KOPT-K1 (cell line): ENCODE measurements around the gene TSPAN3.

Experiments
- H3K27ac ChIP-seq: fragments of 200-600 bp; sonication (generic); 2 replicates; pipeline ENCODE4 v1.5.1; 2016; ENCODE audit warnings: antibody characterized with exemption, mild to moderate bottlenecking, low read depth, low read length; ENCODE audit not compliant: poor library complexity, severe bottlenecking
- H3K36me3 ChIP-seq: fragments of 200-600 bp; sonication (generic); 2 replicates; pipeline ENCODE4 v1.5.1; 2017; ENCODE audit warnings: antibody characterized with exemption, mild to moderate bottlenecking, low read length, moderate library complexity; ENCODE audit not compliant: insufficient read depth
- H3K9me3 ChIP-seq: fragments of 200-600 bp; sonication (generic); 2 replicates; pipeline ENCODE4 v1.5.1; 2017; ENCODE audit warnings: antibody characterized with exemption, low read length, mild to moderate bottlenecking; ENCODE audit not compliant: insufficient read depth, poor library complexity, severe bottlenecking

Gene TSPAN3

GRCh38 chr15:77069521-77070121 lies 1.3 kb downstream of the TSPAN3 start:
- peak overlapping the region; percentile 76 for H3K27ac ChIP-seq
- peaks cover 27% of the 10 kb centered on the region for H3K36me3 ChIP-seq
- no peaks in the 10 kb centered on the region for H3K9me3 ChIP-seq

GRCh38 chr15:77068633-77069032 lies 2.3 kb downstream of the TSPAN3 start:
- H3K27ac ChIP-seq, result no peak overlapping the region

GRCh38 chr15:77067691-77068367 lies 3.1 kb downstream of the TSPAN3 start:
- peaks cover 27% of the 10 kb centered on the region for H3K36me3 ChIP-seq
- H3K27ac ChIP-seq, result no peak overlapping the region
- no peaks in the 10 kb centered on the region for H3K9me3 ChIP-seq

More at GRCh38 chr15:77068633-77069032, 2.3 kb downstream of the TSPAN3 start:
- peaks cover 27% of the 10 kb centered on the region for H3K36me3 ChIP-seq
- no peaks in the 10 kb centered on the region for H3K9me3 ChIP-seq

- Histone ChIP-seq H3K27ac (no peak overlapping the region), H3K36me3 (peaks cover 27% of the 10 kb centered on the region), H3K9me3 (no peaks in the 10 kb centered on the region)
These were observed 3.8 kb downstream of the TSPAN3 start for GRCh38 chr15:77066971-77067690.

- Histone ChIP-seq H3K36me3 (peaks cover 27% of the 10 kb centered on the region), H3K9me3 (no peaks in the 10 kb centered on the region), H3K27ac (no peak overlapping the region)
These were observed 6.2 kb downstream of the TSPAN3 start for GRCh38 chr15:77064539-77065308.

- no peaks in the 10 kb centered on the region for H3K9me3 ChIP-seq
- H3K36me3 ChIP-seq, result peaks cover 23% of the 10 kb centered on the region
- no peak overlapping the region for H3K27ac ChIP-seq
These were observed 6.8 kb downstream of the TSPAN3 start for GRCh38 chr15:77064063-77064462.

- Histone ChIP-seq H3K36me3 (peaks cover 16% of the 10 kb centered on the region; the same call in 1 of the 2 replicates), H3K9me3 (no peaks in the 10 kb centered on the region), H3K27ac (no peak overlapping the region)
These were observed 7.7 kb downstream of the TSPAN3 start for GRCh38 chr15:77063249-77063648.

GRCh38 chr15:77060546-77060945 lies 10.4 kb downstream of the TSPAN3 start:
- H3K36me3 ChIP-seq, result peaks cover 8% of the 10 kb centered on the region; the same call in 1 of the 2 replicates
- H3K27ac ChIP-seq, result no peak overlapping the region

GRCh38 chr15:77059786-77060361 lies 11.0 kb downstream of the TSPAN3 start:
- Histone ChIP-seq H3K27ac (no peak overlapping the region), H3K36me3 (peaks cover 15% of the 10 kb centered on the region; the same call in 1 of the 2 replicates), H3K9me3 (no peaks in the 10 kb centered on the region)

More at GRCh38 chr15:77060546-77060945, 10.4 kb downstream of the TSPAN3 start:
- H3K9me3 ChIP-seq, result no peaks in the 10 kb centered on the region

GRCh38 chr15:77058468-77058867 lies 12.4 kb downstream of the TSPAN3 start:
- Histone ChIP-seq H3K9me3 (no peaks in the 10 kb centered on the region), H3K36me3 (peaks cover 28% of the 10 kb centered on the region), H3K27ac (no peak overlapping the region)

- Histone ChIP-seq H3K9me3 (no peaks in the 10 kb centered on the region), H3K36me3 (peaks cover 35% of the 10 kb centered on the region), H3K27ac (no peak overlapping the region)
These were observed 13.2 kb downstream of the TSPAN3 start for GRCh38 chr15:77057685-77058084.

- H3K27ac ChIP-seq, result no peak overlapping the region
- H3K9me3 ChIP-seq, result no peaks in the 10 kb centered on the region
- peaks cover 41% of the 10 kb centered on the region for H3K36me3 ChIP-seq
These were observed 13.8 kb downstream of the TSPAN3 start for GRCh38 chr15:77057072-77057471.

- no peak overlapping the region for H3K27ac ChIP-seq
- peaks cover 74% of the 10 kb centered on the region for H3K36me3 ChIP-seq
- H3K9me3 ChIP-seq, result no peaks in the 10 kb centered on the region
These were observed 17.2 kb downstream of the TSPAN3 start for GRCh38 chr15:77053709-77054108.

GRCh38 chr15:77052556-77052955 lies 18.4 kb downstream of the TSPAN3 start:
- no peak overlapping the region for H3K27ac ChIP-seq
- H3K9me3 ChIP-seq, result no peaks in the 10 kb centered on the region
- H3K36me3 ChIP-seq, result peaks cover 86% of the 10 kb centered on the region
